Islet precursor cell (in vitro differentiated cells): ENCODE data around the gene HPCA.

Source experiments
- DNase-seq: peaks from one replicate; pipeline ENCODE4 v3.0.0-alpha.2; 2018

HPCA gene

DNA sequence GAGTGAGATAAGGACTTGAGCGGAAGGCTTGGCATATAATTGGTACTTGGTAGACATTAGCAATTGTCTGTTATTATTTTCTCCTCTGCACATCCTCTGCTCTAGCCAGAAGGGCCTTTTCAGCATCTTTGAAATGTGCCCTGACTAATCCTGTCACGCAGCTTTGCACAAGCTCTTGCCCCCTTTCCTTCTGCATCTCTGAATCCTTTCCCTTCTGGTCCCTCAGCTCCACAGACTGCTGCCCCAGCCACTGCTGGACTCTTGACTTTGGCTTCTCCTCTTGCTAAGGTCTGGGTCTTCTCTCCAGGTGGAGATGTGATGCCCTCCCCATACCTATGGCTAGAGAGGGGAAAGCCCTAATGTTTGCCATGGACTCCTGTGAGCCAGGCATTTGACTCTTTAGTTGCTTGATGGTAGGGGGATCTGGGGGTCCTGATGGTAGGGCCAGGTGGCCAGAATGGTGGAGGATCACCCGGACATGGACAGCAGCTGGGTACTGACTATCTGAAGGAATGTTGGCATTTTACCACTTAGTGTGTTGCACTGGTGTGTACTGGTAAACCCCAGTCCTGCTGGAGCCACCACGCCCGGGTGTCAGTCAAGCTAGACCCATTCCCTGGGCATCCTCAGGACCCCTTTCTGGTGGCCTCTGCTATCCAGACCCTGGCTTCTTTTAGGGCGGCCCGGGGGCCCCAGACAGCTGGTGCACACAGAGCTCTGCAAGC lies 4.4 kb downstream of the HPCA start:
- DNase-seq: no peak

DNA sequence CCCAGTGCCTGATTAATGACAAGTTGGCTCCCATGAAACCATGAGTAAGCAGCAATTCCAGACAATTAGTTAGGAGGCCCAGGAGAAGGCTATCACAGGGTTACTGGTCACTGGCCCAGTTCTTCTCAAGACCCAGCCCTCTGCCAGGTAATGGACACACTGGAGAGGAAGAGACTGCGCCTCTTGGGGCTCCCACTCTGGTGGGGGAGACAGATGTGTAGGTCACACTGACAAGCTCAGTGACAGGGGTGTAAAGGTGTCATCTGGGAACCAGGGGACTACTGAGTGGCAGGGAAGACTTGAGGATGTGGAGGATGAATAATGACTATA lies 4.9 kb downstream of the HPCA start:
- no peak for DNase-seq

DNA sequence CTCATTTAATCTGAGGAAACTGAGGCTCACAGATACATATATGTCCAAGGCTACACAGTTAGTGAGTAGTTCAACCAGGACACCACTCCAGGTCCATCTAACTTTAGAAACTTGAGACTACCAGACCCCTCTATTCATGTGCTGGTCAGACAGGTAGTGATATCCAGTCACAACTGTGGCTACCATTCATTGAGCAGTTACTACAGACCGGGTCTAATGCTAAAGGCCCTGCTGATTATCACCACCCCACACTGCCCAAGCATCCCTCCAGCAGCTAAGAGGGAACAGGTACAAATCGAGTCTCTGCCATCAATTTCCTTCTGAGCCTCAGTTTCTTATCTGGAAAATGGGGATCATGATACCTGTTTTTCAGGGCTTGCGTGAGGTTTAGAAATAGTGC lies 5.3 kb downstream of the HPCA start:
- no peak for DNase-seq

DNA sequence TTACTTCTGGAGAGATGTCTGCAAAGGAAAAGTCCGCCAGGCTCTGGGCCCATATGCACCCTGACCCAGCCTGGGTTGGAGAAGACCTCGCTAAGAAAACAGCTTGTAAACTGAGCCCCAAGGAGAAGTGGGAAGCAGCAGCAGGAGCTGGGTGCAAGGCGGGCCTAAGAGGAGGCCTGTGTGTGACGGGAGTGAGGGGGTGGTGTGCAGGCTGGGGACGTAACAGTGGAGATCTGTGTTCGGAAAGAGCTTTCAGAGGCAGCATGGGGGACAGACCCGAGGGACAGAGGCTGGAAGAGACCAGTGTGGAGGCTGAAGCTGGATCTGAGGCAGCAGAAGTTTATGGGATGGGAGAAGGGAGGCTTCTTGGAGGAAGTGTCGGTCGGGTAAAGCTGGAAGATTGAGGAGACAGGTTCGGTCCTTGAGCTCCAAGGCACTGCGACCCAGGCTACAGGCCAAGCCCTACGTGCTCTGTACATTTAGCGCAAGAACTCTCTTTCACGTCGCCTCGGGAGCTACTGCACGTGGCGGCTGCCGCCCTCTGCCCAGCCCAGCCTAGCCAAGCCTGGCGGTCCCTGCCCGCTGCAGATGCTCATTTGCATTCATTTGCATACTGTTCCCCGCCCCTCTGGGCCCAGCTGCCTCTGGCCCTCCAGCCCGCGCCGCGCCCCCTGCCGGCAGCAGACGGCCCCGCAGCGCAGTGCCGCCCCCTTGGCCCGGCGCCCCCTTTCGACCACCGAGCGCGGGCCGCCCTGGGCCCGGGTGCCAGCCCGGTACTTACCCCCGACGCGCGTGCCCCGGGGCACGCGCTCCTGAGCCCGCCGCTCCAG lies 6.3 kb downstream of the HPCA start:
- DNase-seq: peak; percentile 68

DNA sequence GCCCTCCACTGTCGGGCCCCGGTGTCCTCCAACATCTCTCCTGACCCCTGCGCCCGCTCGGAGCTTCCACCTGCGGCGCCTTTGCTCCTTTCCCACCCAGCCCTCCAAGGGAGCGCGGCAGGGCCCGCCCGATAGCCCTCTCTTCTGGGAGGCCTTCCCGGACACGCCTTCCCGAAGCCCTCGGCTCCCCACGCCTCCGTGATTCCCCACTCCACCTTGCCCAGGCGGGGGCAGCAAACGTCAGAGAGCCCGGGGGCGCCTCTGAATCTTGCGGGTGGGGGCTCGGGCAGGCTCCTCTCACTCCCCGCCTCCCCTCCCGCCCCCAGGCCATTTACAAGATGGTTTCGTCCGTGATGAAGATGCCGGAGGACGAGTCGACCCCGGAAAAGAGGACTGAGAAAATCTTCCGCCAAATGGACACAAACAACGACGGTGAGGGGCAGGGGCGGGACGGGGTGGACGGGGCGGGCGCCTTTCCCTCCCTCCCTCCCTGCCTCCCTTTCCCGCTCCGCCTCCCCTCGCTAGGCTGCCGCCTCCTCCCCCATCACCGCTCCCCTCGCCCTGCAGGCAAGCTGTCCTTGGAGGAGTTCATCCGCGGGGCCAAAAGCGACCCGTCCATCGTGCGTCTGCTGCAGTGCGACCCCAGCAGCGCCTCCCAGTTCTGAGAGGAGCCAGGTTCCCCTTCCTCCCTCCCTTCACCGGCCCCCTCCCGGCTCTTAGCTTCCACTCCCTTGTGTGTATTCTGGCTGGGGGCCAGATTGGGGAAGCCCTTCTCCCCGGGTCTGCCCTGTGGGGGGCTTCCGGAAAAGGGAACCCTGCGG lies 7.1 kb downstream of the HPCA start:
- DNase-seq: peak; percentile 84

DNA sequence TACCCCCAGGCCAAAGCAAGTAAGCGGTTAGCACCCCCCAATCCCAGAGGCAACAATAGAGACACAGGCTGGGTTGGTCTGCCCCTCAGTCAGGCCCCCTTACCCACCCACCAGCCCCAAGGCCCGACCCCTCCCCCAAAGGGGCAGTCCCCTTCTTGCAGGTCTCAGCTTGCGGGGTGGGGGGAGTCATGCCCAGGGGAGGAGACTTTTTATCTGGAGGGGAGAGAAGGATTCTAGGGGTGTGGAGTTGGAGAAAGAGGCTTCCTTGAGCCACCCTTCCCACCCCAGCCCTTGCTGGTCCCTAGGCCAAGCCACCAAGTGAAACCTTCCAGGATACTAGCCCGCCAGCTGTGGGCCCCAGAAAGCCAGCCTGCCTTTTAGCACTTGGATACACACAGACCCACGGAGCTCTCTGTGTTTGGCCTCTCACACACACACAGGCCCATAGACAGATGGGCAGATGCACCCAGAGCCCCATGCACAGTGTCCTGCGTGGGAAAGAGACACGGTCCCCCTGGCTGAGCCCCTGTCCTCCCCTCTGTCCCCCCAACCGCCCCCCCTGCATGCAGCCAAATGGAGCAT lies 7.8 kb downstream of the HPCA start:
- DNase-seq: peak; percentile 55

DNA sequence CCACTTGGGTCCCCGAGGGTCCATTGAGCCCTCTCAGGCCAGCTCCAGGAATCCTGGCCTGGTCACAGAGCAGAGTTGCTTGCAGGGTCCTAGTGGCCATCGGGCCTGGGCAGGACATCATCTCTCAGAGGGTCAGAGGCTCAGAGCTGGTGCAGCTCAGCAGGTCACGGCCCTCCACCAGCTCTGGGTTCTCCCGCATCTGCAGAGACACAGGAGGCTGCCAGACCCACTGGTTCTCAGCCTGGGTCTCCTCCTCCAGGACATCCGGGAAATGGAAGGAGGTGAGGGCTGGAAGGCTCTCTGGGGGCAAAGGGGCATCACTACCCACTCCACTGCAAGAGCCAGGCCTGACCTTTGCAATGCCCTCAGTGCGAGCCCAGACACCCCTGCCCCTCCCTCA lies 8.4 kb downstream of the HPCA start:
- peak; percentile 55 for DNase-seq

DNA sequence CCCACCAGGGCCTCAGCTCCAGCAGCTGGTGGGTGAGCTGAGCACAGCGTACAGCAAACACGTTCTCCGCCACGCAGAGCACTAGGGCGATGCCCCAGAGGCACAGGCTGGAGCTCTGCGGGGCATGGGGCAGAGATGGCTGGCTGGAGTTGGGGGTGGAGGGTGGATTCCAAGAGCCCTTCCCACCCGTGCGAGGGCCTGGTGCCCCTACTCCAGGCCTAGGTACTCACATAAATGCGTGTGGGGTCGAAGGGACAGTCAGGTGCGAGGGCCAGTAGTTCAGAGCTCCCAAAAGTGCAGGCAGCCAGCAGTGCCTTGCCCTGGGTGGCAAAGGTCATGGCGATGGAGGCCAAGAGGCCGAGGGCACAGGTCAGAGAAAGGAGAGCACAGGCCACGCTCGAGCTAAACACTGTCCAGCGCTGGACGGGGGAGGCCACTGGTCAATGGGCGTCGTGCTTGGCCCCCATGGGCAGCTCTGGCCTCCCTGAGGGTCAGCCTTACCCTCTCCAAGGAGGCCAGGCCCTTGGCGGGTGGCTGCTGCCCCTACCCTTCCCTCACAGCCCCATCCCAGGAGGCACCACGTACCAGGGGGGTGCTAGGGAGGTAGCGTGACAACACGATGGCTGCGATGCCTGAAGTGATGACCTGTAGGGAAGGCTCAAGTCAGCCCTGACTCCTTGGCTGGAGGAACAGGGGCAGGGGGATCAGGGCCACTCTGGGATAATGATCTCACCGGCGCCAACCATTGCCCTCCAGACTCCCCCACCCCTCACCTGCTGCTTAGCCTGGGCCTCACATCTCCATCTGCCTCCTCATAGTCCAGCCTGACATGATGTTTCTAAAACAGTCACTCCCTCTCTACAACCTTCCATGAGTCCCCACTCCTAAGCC lies 9.3 kb downstream of the HPCA start:
- peak; percentile 50 for DNase-seq

DNA sequence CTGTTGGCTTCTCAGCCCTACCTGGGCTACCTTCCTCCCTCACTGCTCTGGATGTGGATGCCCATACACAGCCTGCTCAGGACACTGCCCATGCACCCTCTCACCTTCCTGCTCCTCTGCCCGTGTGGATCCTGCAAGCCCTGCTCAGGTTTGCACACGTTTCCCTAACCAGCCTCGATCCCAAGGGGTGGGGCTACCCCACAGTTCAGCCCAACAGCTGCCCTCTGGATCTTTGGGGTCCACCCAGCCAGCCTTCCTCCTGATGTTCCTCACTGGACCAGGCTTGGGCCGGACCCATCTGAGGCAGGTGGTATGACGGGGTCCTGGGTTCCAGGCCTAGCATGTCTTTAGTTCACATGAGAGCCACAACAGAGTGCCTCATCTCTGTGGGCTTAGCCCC lies 10.2 kb downstream of the HPCA start:
- peak; percentile 48 for DNase-seq

DNA sequence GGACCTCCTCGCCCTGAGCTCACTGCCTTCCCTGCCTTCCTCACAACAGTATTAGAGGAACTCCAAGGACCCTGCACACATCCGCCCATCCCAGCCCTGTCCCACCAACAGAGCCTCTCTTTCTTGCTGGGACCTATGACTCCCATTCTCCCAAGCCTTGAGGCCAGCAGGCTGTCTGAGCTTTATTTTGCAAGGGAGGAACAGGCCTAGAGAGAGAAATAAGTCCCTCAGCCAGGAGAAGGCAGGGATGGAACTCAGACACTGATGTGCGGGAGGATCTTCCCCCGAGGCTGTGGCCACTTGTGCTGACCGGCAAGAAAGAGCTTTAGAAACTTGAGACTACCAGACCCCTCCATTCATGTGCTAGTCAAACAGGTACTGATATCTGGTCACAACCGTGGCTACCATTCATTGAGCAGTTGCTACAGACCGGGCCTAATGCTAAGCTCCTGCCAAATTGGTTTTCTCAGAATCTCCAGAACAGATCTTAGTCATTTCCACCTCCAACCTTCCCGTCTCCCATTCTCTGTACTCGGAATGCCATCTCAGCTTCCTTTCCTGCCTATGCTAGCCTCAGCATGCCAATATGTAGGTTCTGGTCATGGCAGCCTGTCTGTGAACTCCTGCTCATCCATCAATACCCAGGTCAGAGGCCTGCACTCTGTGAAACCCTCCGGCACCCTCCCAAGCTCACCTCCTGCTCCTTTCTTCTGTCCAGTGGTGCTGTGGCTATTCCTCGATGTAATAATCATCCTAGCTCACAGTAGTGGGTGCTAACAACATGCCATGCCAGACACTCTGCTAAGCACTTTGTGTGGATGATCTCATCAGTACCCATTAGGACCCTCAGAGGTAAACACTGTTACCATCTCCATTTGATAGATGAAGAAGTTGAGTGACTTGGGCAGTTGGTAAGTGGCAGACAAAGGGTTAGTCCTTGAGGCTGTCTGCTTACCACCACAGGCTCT lies 11.1 kb downstream of the HPCA start:
- peak; percentile 73 for DNase-seq

DNA sequence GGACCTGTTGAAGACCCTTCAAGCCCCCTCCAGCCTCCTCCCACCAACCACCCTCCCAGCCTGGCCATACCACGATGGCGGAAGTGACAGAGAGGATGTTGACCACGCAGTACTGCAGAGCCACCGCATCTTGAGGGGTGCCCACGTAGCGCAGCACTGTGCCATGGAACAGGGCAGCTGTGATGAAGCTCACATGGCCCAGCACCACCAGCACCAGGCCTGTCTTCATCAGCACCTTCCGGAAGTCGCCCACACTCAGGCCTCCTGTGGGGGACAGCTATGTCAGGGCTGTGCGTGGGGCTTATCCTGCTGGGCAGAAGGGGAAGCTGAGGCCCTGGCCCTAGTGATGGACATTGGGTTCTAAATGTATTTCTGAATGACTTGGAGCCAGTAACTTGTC lies 11.8 kb downstream of the HPCA start:
- peak; percentile 43 for DNase-seq

DNA sequence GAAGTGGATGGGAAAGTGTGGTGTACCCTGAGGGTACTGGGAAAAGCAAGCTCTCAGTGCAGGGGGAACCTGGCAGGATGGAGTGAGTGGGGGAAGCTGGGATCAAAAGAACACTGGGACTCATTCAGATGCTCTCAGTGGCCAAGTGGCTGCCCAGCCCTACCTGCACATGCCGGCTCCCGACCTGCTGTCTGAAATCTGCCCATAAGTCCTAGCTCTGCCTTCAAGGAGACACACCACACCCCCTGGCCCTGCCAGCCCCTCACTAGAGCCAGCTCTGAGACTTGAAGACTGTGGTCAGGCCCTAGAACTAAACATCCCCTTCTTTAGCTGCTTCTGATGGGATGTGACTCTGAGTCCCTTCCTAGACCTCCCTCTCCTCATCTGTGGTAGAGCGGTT lies 12.7 kb downstream of the HPCA start:
- DNase-seq: no peak

DNA sequence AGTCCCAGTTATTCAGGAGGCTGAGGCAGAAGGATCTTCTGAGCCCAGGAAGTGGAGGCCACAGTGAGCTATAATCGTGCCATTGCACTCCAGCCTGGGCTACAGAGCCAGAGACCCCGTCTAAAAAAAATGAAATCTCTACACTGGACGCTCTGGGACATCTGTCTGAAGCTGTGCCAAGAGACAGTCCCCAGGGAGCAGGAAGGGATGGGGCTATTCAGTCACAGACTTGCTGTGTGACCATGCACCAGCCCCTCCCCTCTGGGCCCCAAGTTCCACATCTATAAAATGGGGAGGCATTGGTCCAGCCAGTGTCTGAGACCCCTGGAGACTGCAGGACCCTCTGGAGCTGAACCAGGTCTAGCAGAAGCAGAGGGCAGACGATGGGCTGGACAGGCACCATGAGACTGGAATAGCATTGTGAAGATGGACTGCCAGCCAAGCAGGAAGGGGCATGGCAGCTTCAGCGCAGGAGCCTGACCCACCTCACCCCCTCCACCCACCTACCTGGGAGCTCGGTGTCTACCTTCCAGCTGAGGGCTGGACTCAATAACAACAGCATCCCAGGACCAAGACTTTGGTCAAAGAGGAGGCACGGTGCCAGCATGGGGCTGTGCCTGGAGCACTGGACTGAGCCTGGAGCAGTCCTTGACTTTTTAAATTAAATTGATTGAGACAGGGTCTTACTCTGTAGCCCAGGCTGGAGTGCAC lies 13.4 kb downstream of the HPCA start:
- DNase-seq: no peak

DNA sequence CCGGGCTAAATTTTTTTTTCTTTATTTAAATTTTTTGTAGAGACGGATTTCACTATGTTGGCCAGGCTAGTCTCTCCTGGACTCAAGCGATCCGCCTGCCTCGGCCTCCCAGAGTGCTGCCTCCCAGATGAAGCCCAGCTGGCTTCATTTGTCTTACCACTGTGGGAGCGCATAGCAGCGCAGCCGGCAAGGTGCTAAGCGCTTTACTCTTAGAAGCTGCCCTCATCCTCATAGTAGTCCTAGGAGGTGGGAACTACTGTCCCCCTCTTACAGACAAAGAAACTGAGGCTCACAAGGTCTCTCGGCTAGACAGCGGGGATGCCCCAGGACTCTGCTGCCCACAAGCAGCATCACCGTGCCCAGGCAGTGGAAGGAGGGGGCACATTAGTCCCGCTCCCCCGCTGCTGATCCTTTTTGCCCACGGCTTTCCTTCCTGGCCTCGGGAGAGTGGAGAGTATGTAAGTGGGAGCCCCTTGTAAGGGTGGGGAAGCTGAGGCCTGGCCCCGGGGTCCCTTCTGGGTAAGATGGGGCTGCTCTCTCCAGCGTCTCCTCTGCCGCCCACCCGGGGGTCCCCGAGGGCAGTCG lies 14.2 kb downstream of the HPCA start:
- DNase-seq: no peak

DNA sequence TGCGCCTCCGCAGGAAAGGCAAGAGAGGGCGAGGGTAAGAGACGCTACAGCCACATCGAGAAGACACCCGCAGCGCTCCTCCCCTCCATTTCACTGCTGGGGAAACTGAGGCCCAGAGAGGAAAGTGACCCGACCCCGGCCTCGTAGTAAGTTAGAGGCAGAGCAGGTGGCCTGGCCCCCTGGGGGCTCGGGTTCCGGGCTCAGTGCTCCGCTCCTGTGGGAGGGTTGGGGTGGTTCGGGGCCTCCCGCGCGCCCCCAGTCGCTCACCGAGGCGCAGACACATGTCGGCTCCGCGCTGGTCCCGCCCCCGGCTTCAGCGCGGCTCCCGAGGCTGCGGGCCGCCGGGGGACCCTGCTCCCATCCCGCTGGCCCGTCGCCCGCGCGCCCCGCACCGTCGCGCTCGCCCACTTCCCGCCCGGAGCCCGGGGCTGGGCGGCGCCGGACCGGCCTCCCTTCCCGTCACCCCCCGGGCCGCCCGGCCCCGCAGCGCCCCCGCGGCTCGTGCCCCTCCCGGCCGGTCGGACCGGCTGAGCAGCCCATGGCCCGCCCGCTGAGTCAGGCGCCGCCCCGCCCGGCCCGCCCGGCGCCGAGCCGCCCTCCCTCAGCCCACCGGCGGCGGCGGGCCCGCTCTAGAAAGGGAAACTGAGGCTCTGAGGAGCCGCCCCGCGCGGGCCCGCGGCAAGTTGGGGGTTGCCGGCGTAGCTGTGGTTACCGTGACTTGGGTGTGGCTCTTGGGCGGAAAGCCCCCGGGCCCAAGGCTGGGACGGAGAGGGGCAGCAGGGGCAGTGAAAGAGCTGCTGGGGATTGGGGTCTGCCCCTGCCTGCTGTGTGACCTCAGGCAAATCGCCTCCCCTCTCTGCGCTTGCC lies 14.9 kb downstream of the HPCA start, which contains the start of gene TMEM54:
TMEM54 (minus strand) TSS at position 434 of the 867 bp plus-strand sequence; CDS start at position 283, 151 bp downstream.
- DNase-seq: peak; percentile 75

DNA sequence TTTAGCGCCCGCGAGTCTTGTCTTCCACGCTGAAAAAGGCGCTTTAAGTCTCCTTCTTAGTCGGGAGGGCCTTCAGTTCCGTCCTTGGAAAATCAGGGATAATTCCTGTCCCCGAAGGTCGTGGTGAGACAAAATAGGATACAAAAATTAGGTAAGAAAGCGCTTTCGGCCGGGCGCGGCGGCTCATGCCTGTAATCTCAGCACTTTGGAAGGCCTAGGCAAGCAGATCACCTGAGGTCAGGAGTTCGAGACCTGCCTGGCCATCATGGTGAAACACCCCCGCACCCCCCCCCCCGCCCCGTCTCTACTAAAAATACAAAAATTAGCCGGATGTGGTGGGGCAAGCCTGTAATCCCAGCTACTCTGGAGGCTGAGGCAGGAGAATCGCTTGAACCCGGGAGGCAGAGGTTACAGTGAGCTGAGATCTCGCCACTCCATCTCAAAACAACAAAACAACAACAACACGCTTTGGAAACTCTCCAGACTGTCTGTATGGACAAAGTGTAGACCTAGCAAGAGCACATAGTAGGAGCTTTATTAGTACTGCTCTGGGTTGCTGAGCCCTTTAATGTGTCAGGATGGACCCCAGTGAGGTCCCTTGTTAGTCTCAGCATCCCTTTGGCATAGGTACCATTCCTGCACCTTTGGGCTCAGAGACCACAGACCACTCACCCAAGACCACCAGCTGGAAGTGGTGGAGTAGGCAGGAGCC lies 15.7 kb downstream of the HPCA start:
- DNase-seq: no peak

DNA sequence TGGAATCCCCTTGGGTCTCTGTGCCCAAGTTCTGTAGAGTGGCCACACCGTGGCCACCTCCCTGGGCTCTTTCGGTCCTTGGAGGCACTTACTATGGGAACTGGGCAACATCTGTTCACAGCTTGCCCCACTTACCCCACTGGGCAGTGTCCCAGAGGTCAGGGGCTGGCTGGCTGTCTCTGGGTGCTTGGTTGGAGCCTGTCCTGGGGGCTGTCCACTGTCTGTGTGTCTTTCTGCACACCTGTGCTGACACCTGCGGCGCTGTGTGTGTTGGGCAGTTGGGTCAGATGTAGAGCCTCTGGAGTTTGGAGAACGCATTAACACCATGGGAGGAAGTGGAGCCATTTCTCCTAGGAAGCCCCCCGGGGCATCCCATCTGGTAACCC lies 16.2 kb downstream of the HPCA start:
- no peak for DNase-seq
